Caco-2 (cell line): ENCODE data around the gene NOX3. TPM values are rescaled to one million over a fixed set of nuclear protein-coding genes. Genes with fewer than 3 reads are reported as not detected.

Source experiments
- BruUV-seq: library from RNA; stranded (reverse); fragments of 400-500 nt; replicated peaks from 2 replicates; lab custom pipeline; 2021; lab: Mats Ljungman, UMichigan
- CTCF ChIA-PET: fragments of 300-600 bp; sonication (Branson Sonifier 250); formaldehyde crosslinking; loops from one replicate; lab custom pipeline; 2022; ENCODE audit warnings: antibody characterized with exemption; lab: Charles Lee
- POLR2A ChIA-PET: fragments of 300-600 bp; sonication (Branson Sonifier 250); formaldehyde crosslinking; loops from one replicate; lab custom pipeline; 2022; ENCODE audit warnings: antibody characterized with exemption; lab: Charles Lee
- DNase-seq, 2 experiments: peaks; one replicate each; pipeline versions ENCODE4 v3.0.0 to v3.0.0-alpha.2; 2020 to 2022
- H3K27me3 ChIP-seq: replicated peaks from 2 replicates; pipeline ENCODE4 v1.6.0; 2011; ENCODE audit warnings: low read length; ENCODE audit not compliant: control insufficient read depth, insufficient read depth
- H3K36me3 ChIP-seq: 2 replicates; pipeline ENCODE4 v1.5.1; 2011; ENCODE audit warnings: low read length; ENCODE audit not compliant: control insufficient read depth, insufficient read depth
- H3K4me1 ChIP-seq: fragments of 250-450 bp; sonication (Bioruptor Pico); 2 replicates; pipeline ENCODE4 v1.5.1; 2020; ENCODE audit warnings: mild to moderate bottlenecking
- H3K4me3 ChIP-seq: 2 replicates; pipeline ENCODE4 v1.5.1; 2011; ENCODE audit warnings: low read depth, mild to moderate bottlenecking, control low read depth, low read length
- H3K9me3 ChIP-seq: fragments of 250-450 bp; sonication (Bioruptor Pico); 2 replicates; pipeline ENCODE4 v1.5.1; 2020; ENCODE audit warnings: mild to moderate bottlenecking, moderate library complexity
- H3K27ac Mint-ChIP-seq: one replicate; pipeline ENCODE4 v1.8.0; 2022; ENCODE audit warnings: mixed read lengths; ENCODE audit not compliant: unreplicated experiment
- H3K27me3 Mint-ChIP-seq: one replicate; pipeline ENCODE4 v1.8.0; 2022; ENCODE audit warnings: mixed read lengths; ENCODE audit not compliant: insufficient read depth, unreplicated experiment
- H3K36me3 Mint-ChIP-seq: one replicate; pipeline ENCODE4 v1.8.0; 2022; ENCODE audit warnings: mild to moderate bottlenecking, mixed read lengths; ENCODE audit not compliant: insufficient read depth, unreplicated experiment
- H3K4me1 Mint-ChIP-seq: one replicate; pipeline ENCODE4 v1.8.0; 2022; ENCODE audit warnings: low read depth, mixed read lengths; ENCODE audit not compliant: unreplicated experiment
- H3K4me3 Mint-ChIP-seq: one replicate; pipeline ENCODE4 v1.8.0; 2022; ENCODE audit warnings: mild to moderate bottlenecking, moderate library complexity, mixed read lengths; ENCODE audit not compliant: unreplicated experiment
- H3K9me3 Mint-ChIP-seq: one replicate; pipeline ENCODE4 v1.8.0; 2022; ENCODE audit warnings: mixed read lengths; ENCODE audit not compliant: unreplicated experiment
- CTCF ChIP-seq, 2 experiments: fragments of 200-600 bp in 1 of 2; IDR thresholded peaks; 1 replicate in 1 of 2; 2 replicates in 1 of 2; pipeline versions ENCODE4 v1.5.1 to v1.8.0; 2011 to 2022; ENCODE audit warnings: antibody characterized with exemption in 1 of 2, control low read depth in 1 of 2, inconsistent platforms in 1 of 2, low read depth in 1 of 2, low read length in 1 of 2, mild to moderate bottlenecking in 1 of 2, moderate library complexity in 1 of 2; ENCODE audit not compliant: insufficient read depth in 1 of 2, severe bottlenecking in 1 of 2, unreplicated experiment in 1 of 2
- intact Hi-C: fragments of 100-400 bp; cut with micrococcal nuclease; formaldehyde crosslinking; loops from one replicate; pipeline ENCODE4 v1.10.0; 2022; ENCODE audit not compliant: unreplicated experiment
- total RNA-seq: library from RNA; stranded (reverse); gene quantifications from 2 replicates; pipeline ENCODE4 v1.2.3, GENCODE V29; 2022

Gene NOX3
- total RNA-seq, 1 experiment from 2014 or later: not detected

- Histone ChIP-seq H3K4me3 (no peak overlapping the region), H3K4me1 (peaks cover 7% of the 10 kb centered on the region; the same call in 1 of the 2 replicates), H3K36me3 (no peaks in the 10 kb centered on the region), H3K27me3 (no peaks in the 10 kb centered on the region), H3K9me3 (no peaks in the 10 kb centered on the region)
- ChIA-PET POLR2A (no interaction called here), CTCF (no interaction called here)
- BruUV-seq: no TSS peak
- H3K4me3 Mint-ChIP-seq: no peak overlapping the region
- H3K9me3 Mint-ChIP-seq: no peaks in the 10 kb centered on the region
- no peak for DNase-seq
- no peak for TF ChIP-seq CTCF (IDR thresholded peaks at IDR 0.05; ENCODE audit: insufficient read depth in 1 of 2, low read depth in 1 of 2, low read length in 1 of 2, severe bottlenecking in 1 of 2, unreplicated experiment in 1 of 2)
- no peaks in the 10 kb centered on the region for H3K27me3 Mint-ChIP-seq
- no peaks in the 10 kb centered on the region for H3K4me1 Mint-ChIP-seq
- no peaks in the 10 kb centered on the region for H3K36me3 Mint-ChIP-seq
- intact Hi-C loops: no loop called here
- no peak overlapping the region for H3K27ac Mint-ChIP-seq
These were observed 38.2 kb downstream of the NOX3 start for GRCh38 chr6:155417454-155417853.

- Histone ChIP-seq H3K4me1 (peaks cover 7% of the 10 kb centered on the region; the same call in 1 of the 2 replicates), H3K4me3 (no peak overlapping the region), H3K27me3 (no peaks in the 10 kb centered on the region), H3K36me3 (no peaks in the 10 kb centered on the region), H3K9me3 (no peaks in the 10 kb centered on the region)
- ChIA-PET POLR2A (no interaction called here), CTCF (no interaction called here)
- Mint-ChIP-seq H3K36me3 (no peaks in the 10 kb centered on the region), H3K27ac (no peak overlapping the region), H3K9me3 (no peaks in the 10 kb centered on the region), H3K4me3 (no peak overlapping the region), H3K27me3 (no peaks in the 10 kb centered on the region), H3K4me1 (no peaks in the 10 kb centered on the region)
- no peak for TF ChIP-seq CTCF (IDR thresholded peaks at IDR 0.05; ENCODE audit: insufficient read depth in 1 of 2, low read depth in 1 of 2, low read length in 1 of 2, severe bottlenecking in 1 of 2, unreplicated experiment in 1 of 2)
- intact Hi-C loops: no loop called here
- no TSS peak for BruUV-seq
- DNase-seq: no peak
These were observed 39.7 kb downstream of the NOX3 start for GRCh38 chr6:155415953-155416352.

- ChIA-PET CTCF (no interaction called here), POLR2A (no interaction called here)
- no peaks in the 10 kb centered on the region for H3K27me3 Mint-ChIP-seq
- Histone ChIP-seq H3K4me1 (peaks cover 7% of the 10 kb centered on the region; the same call in 1 of the 2 replicates), H3K4me3 (no peak overlapping the region), H3K9me3 (no peaks in the 10 kb centered on the region), H3K27me3 (no peaks in the 10 kb centered on the region), H3K36me3 (no peaks in the 10 kb centered on the region)
- H3K4me3 Mint-ChIP-seq: no peak overlapping the region
- no peaks in the 10 kb centered on the region for H3K4me1 Mint-ChIP-seq
- BruUV-seq: no TSS peak
- no peak for DNase-seq
- peak overlapping the region; percentile 9 for H3K27ac Mint-ChIP-seq
- intact Hi-C loops: no loop called here
- H3K9me3 Mint-ChIP-seq: no peaks in the 10 kb centered on the region
- no peaks in the 10 kb centered on the region for H3K36me3 Mint-ChIP-seq
- TF ChIP-seq CTCF (IDR thresholded peaks at IDR 0.05; ENCODE audit: insufficient read depth in 1 of 2, low read depth in 1 of 2, low read length in 1 of 2, severe bottlenecking in 1 of 2, unreplicated experiment in 1 of 2): no peak
These were observed 41.6 kb downstream of the NOX3 start for GRCh38 chr6:155414049-155414448.
